ENCODE measurements around the gene CXCR6.

- TF ChIP-seq CTCF (IDR thresholded peaks at IDR 0.05; ENCODE audit: low read depth, low read length, poor library complexity, severe bottlenecking) (no peak), EZH2phosphoT487 (IDR thresholded peaks at IDR 0.05; ENCODE audit: borderline replicate concordance, low read length) (no peak)
Measured at GRCh38 chr3:45907769-45908705, 35.2 kb upstream of the CXCR6 start.

Measured in DOHH2 (cell line).